NCI-H1930 (cell line): ENCODE measurements around the gene ATXN7L3.
A peak's percentile ranks its signal among the peaks of the same experiment; 100 is the strongest.

Experiments used
- DNase-seq, 2 experiments: peaks; one replicate each; lab custom pipeline; 2025; lab: John Stamatoyannopoulos, UW

ATXN7L3 gene

GRCh38 chr17:44218344-44219107 is 18.8 kb upstream of the ATXN7L3 start:
- DNase-seq = peak; percentile 79 to 86

- no peak for DNase-seq
Measured at GRCh38 chr17:44217738-44218343, 18.2 kb upstream of the ATXN7L3 start.

DNA sequence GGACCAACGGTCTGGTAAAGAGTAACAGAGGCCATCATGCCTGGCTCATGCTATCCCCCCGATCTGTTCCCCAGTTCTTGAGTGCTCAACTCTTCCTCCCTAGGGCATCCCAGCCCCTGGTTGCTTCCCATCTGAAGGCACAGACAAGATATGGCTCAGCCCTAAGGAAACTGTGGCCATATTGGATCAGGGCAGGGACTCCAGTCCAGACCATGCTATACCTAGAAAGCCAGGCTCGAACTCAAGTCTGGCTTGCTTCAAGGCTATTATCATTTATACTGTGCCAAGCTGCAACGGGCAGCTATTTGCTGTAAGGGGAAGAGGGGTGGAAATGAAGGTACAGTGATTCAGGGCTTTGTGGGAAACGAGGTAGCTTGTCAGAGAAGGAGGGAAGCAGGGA is 17.0 kb upstream of the ATXN7L3 start:
- no peak for DNase-seq

GRCh38 chr17:44216173-44216572 is 16.5 kb upstream of the ATXN7L3 start:
- DNase-seq = no peak

GRCh38 chr17:44214896-44215295 is 15.2 kb upstream of the ATXN7L3 start:
- DNase-seq = no peak

DNA sequence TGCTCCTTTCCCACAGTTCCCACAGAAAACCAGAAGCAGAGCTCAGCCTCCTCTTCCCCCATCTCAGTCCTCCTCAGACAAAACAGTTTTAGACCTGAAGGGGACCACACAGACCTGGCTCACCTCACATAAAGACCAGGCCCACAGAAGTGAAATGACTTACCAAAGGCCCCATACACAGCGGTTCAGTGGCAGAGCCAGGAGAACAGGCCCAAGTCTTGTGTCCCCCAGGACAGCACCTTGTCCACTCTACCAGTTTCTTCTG is 14.5 kb upstream of the ATXN7L3 start:
- no peak for DNase-seq

DNA sequence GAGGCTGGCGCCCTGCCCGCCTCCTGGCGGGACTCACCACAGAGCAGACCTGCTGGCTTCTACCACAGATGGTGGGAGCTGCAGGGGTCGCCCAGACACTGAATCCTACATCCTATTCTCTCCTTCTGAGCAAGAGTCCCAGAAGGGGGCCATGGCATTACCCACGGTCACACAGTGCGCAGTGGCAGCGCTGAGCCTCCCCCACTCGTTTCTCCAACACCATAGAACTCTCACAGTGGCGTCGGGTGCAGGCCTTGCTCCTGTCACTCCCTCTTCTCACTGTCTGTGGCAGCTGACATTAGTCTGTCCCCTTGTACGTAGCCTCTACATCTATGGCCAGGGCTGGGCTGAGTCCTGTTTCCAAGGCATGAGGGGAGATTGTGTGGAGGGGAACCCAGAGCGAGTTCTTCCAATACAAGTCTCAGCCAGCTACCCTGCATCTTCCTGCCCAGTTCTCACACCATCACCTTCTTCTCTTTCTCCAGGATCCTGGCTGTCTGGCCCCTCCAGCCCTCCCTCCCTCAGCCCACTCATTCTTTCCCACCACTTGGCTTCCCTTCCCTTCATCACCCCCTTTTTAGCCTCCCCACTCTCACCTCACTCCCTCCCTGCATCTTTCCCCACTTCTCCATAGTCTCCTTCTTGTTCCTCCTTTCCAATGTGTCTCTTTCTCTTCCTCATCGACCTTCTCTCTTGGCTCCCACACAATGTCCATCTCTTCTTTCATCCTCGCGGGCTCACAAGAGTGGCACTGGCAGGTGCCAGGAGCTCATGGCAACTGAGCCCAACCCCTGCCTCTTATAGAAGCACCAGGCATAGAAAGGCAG is 13.9 kb upstream of the ATXN7L3 start:
- DNase-seq = no peak

- no peak for DNase-seq
Measured at GRCh38 chr17:44212507-44213402, 13.1 kb upstream of the ATXN7L3 start.

DNA sequence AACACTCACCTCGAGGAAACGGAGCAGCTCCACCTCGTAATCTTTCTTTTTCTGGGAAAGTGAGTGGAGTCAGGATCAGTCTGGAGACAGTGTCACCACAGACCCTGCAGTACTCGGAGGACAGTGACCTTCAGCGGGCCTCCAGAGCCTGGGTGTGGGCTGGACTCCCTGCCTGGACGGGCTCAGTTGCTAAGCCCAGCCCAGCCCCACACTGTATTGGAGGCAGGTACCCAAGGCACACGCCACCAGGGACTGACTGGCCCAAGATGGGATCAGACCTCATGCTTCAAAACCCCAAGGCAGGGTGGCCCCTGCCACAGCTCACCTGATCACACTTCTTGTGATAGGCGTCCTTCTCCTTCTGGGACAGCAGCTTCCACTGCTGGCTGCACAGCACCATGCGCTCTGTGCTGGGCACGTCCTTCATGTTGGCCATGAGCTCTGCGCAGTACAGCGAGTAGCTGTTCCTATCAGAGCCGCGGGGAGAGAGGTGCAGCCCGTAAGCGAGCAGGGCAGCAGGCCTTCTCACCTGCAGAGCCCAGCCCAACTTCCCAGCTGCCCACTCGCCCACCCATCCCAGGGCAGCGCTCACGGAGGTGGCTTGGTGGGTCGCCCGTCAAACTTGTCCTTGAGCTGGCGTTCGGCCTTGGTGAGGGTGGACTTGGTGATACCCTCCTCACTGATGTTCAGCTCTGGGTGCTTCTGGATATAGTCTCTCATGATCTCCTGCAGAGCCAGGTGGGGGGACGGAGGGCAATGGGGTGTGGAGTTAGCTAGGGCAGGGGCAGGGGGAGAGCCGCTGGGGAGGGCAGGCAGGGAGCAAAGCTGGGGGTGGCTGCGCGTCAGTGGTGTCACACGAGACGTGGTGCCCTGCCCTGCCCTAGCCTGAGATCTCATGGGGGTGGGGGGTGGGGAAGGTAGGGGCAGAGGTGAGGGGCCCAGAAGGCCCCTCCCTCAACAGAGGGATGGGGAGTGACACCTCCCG is 11.9 kb upstream of the ATXN7L3 start:
- no peak for DNase-seq

GRCh38 chr17:44210342-44211192 is 10.9 kb upstream of the ATXN7L3 start:
- DNase-seq = peak; percentile 36 to 45

- DNase-seq = no peak
Measured at GRCh38 chr17:44209786-44210341, 10.2 kb upstream of the ATXN7L3 start.

DNA sequence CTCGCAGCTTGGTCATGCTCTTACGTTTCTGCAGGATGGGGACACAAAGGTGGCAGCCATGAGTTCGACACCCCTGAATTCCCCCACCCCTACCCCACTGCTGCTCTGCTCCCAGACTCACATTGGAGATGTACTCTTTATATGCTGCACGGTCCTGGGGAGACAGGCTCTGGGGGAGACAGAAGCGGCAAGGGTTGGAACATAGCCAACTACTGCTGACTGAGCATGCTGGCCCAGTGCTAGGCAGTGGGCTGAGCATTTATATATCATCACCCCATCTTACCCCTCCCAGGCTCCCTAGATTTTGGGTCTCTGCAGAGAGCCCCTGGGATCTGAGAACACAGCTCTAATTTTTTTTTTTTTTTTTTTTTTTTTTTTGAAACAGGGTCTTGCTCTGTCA is 8.1 kb upstream of the ATXN7L3 start:
- DNase-seq = no peak

- DNase-seq = no peak
Measured at GRCh38 chr17:44207319-44207718, 7.6 kb upstream of the ATXN7L3 start.

- no peak for DNase-seq
Measured at GRCh38 chr17:44206825-44207155, 7.1 kb upstream of the ATXN7L3 start.

- no peak for DNase-seq
Measured at GRCh38 chr17:44205962-44206824, 6.5 kb upstream of the ATXN7L3 start.

DNA sequence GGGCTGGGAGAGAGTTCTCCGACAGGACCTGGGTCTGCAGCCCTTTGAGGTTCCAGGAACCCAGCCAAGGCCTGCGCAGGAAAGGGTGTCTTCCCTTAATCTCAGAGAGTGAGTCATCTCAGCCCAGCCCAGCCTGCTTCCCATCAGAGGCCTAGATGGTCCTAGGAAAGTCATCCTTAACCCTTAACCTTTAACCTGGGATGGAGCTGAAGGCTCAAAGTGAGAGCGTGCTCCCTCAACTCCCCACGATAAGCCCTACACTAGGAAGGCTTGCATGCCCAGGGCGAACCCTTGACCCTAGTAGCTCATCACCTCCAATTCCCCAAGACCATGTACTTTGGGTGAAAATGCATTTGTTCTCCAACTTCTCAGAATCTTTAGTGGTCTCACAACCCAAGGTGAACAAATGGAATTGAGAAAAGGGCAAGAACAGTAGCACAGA is 4.8 kb upstream of the ATXN7L3 start:
- DNase-seq = no peak

GRCh38 chr17:44203731-44204440 is 4.2 kb upstream of the ATXN7L3 start:
- DNase-seq = peak; percentile 22 to 29

DNA sequence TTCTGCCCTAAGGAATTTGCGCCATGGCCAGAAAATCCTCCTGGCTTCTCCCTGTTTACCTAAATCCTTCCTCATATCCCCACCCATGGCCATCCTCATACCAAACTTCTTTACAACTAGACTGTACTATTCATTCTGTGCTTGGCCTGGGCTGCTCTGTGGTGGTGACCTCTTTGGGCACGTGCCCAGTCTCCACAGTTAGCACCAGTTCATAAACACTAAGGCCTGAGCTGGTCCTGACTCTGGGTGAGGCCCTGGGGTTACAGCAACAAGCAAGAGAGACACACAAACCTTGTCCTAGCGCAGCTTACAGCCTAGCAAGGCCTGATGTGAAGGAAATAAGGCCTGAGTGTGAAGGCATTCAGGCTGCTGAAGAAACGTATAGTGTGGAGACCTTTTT is 3.1 kb upstream of the ATXN7L3 start:
- DNase-seq = no peak
